ENCODE measurements around the gene ADAP1. TPM values are rescaled to one million over a fixed set of nuclear protein-coding genes. Genes with fewer than 3 reads are reported as not detected.

Gene ADAP1
- polyA plus RNA-seq, 3 donors: 49.1 to 117 (median 72.2) TPM

GRCh38 chr7:876972-877311 lies 77.5 kb downstream of the ADAP1 start:
- peaks cover 30 to 44% of the 10 kb centered on the region in 2 donors for H3K4me1 ChIP-seq (ENCODE audit: control insufficient read depth in 1 of 2, insufficient read depth in 2 of 2, low read length in 2 of 2)

More at GRCh38 chr7:876972-877311, 77.5 kb downstream of the ADAP1 start:
- Histone ChIP-seq H3K4me2 (replicated peaks; ENCODE audit: extremely low read depth, low read length, poor library complexity, severe bottlenecking) (peak overlapping the region; percentile 92), H3K79me2 (ENCODE audit: insufficient read depth, low read length) (peaks cover 52% of the 10 kb centered on the region), H3K9ac (ENCODE audit: insufficient read depth, low read length, poor library complexity, severe bottlenecking) (peak overlapping the region; percentile 86), H3K36me3 (replicated peaks in 1 of 2; ENCODE audit: control insufficient read depth in 1 of 2, insufficient read depth in 2 of 2, low read length in 2 of 2) (peaks cover 8 to 22% of the 10 kb centered on the region in 2 donors), H3K4me3 (replicated peaks in 1 of 3; ENCODE audit: low read depth in 2 of 3, low read length in 3 of 3) (peak overlapping the region; percentile 67 to 94 (median 78)), H4K20me1 (ENCODE audit: insufficient read depth, low read length) (peaks cover 49% of the 10 kb centered on the region), H3K27me3 (ENCODE audit: control insufficient read depth in 2 of 2, insufficient read depth in 2 of 2, low read length in 2 of 2) (no peaks in the 10 kb centered on the region), H2AFZ (ENCODE audit: insufficient read depth, low read depth, low read length, poor library complexity, severe bottlenecking) (peak overlapping the region; percentile 59), H3K9me3 (replicated peaks in 1 of 2; ENCODE audit: control insufficient read depth in 1 of 2, insufficient read depth in 1 of 2, low read length in 2 of 2) (no peaks in the 10 kb centered on the region), H3K27ac (ENCODE audit: low read depth in 1 of 2, low read length in 2 of 2) (peak overlapping the region; percentile 60 to 80)
- Mint-ChIP-seq H3K4me1 (peaks cover 24% of the 10 kb centered on the region), H3K4me3 (peak overlapping the region; percentile 94 to 96), H3K36me3 (peaks cover 13 to 44% of the 10 kb centered on the region in 2 donors), H3K9me3 (peaks cover 0 to 5% (median 3%) of the 10 kb centered on the region in 7 donors), H3K27ac (peak overlapping the region; percentile 78 to 99 (median 91)), H3K27me3 (ENCODE audit: low read depth in 3 of 3) (peaks cover 0 to 3% (median 0%) of the 10 kb centered on the region in 3 donors)
- under 1% methylated on average over 26 of the region's 26 CpGs for WGBS (ENCODE audit: insufficient coverage)
- no peak for TF ChIP-seq CTCF (IDR thresholded peaks at IDR 0.05)
- no peak for DNase-seq
- intact Hi-C loops (cut with micrococcal nuclease): loop anchor here (2.0 to 10.0 kb wide), 4 partner anchors 98 to 288 kb away; partner anchors contain the start of genes COX19 (in 1 of the 2) and ZFAND2A (in 1 of the 2)
